K562 (cell line): ENCODE results near the gene CHERP. TPM values are rescaled to one million over a fixed set of nuclear protein-coding genes. Genes with fewer than 3 reads are reported as not detected.

Source experiments
- CBX1 ChIP-seq: sonication (generic); IDR thresholded peaks from 2 replicates; pipeline ENCODE4 v1.6.1; 2016; ENCODE audit warnings: antibody characterized with exemption, low read depth, mild to moderate bottlenecking
- CXXC5 ChIP-seq: fragments of 250-450 bp; sonication (Bioruptor Pico); IDR thresholded peaks from 2 replicates; pipeline ENCODE4 v1.8.0; 2022; ENCODE audit warnings: inconsistent platforms, mild to moderate bottlenecking, moderate library complexity
- DMBX1 ChIP-seq: fragments of 250-450 bp; sonication (Bioruptor Pico); IDR thresholded peaks from 2 replicates; pipeline ENCODE4 v1.8.0; 2022; ENCODE audit warnings: inconsistent platforms, mild to moderate bottlenecking, moderate library complexity, borderline replicate concordance
- GABPB2 ChIP-seq: fragments of 250-450 bp; sonication (Bioruptor Pico); conservative IDR thresholded peaks from 2 replicates; pipeline ENCODE4 v1.5.1; 2021; ENCODE audit warnings: mild to moderate bottlenecking
- KLF10 ChIP-seq: fragments of 250-450 bp; sonication (Bioruptor Pico); IDR thresholded peaks from 2 replicates; pipeline ENCODE4 v1.6.1; 2021; ENCODE audit warnings: matching md5 sums
- MAZ ChIP-seq, 2 experiments: fragments of 450-650 bp in 1 of 2; sonication (generic) in 1 of 2; formaldehyde crosslinking; IDR thresholded peaks in 1 of 2; conservative IDR thresholded peaks in 1 of 2; 2 replicates each; pipeline versions ENCODE4 v1.4.0 to v1.5.0; 2020; ENCODE audit warnings: mild to moderate bottlenecking in 1 of 2, missing genetic modification reagents in 1 of 2
- MECOM ChIP-seq: fragments of 250-450 bp; sonication (Bioruptor Pico); IDR thresholded peaks from 2 replicates; pipeline ENCODE4 v1.8.0; 2022; ENCODE audit warnings: inconsistent platforms
- MEIS2 ChIP-seq: fragments of 450-650 bp; IDR thresholded peaks from 2 replicates; pipeline ENCODE4 v1.6.1; 2014; ENCODE audit warnings: mild to moderate bottlenecking; ENCODE audit not compliant: partially characterized antibody
- NR2C1 ChIP-seq, 2 experiments: fragments of 450-650 bp; IDR thresholded peaks; 2 replicates each; pipeline ENCODE4 v1.6.1; 2017; ENCODE audit warnings: mild to moderate bottlenecking in 2 of 2, antibody characterized with exemption in 1 of 2, inconsistent platforms in 1 of 2, missing compliant biosample characterization in 1 of 2, missing genetic modification characterization in 1 of 2
- PBX2 ChIP-seq, 2 experiments: IDR thresholded peaks in 1 of 2; conservative IDR thresholded peaks in 1 of 2; 2 replicates each; pipeline ENCODE4 v1.6.1; 2016; ENCODE audit warnings: low read depth in 2 of 2, mild to moderate bottlenecking in 1 of 2, missing compliant biosample characterization in 1 of 2, missing genetic modification characterization in 1 of 2, moderate library complexity in 1 of 2
- PTTG1 ChIP-seq: fragments of 450-650 bp; IDR thresholded peaks from 2 replicates; pipeline ENCODE4 v1.6.1; 2016; ENCODE audit warnings: low read depth, mild to moderate bottlenecking, missing genetic modification characterization, missing compliant biosample characterization
- RBM39 ChIP-seq: fragments of 200-400 bp; formaldehyde crosslinking; optimal IDR thresholded peaks from 2 replicates; pipeline ENCODE3; 2018; ENCODE audit warnings: low read depth, low read length
- SMAD4 ChIP-seq: fragments of 250-450 bp; sonication (Bioruptor Pico); conservative IDR thresholded peaks from 2 replicates; pipeline ENCODE4 v1.8.0; 2021; ENCODE audit warnings: inconsistent platforms, mild to moderate bottlenecking, moderate library complexity
- SNIP1 ChIP-seq: fragments of 450-650 bp; IDR thresholded peaks from 2 replicates; pipeline ENCODE4 v1.7.1; 2017; ENCODE audit warnings: low read depth, mild to moderate bottlenecking
- TCFL5 ChIP-seq: fragments of 250-450 bp; sonication (Bioruptor Pico); conservative IDR thresholded peaks from 2 replicates; pipeline ENCODE4 v1.6.1; 2021; ENCODE audit warnings: mild to moderate bottlenecking, moderate library complexity, matching md5 sums
- TEAD1 ChIP-seq, 2 experiments: fragments of 450-650 bp in 1 of 2; sonication (generic) in 1 of 2; formaldehyde crosslinking; IDR thresholded peaks; 2 replicates each; pipeline versions ENCODE4 v1.4.0 to v1.8.0; 2020 to 2022; ENCODE audit warnings: mild to moderate bottlenecking in 2 of 2, missing genetic modification reagents in 1 of 2
- ZBTB9 ChIP-seq: fragments of 450-650 bp; formaldehyde crosslinking; IDR thresholded peaks from 2 replicates; pipeline ENCODE4 v1.4.0; 2020; ENCODE audit warnings: mild to moderate bottlenecking, moderate library complexity
- ZFP91 ChIP-seq: sonication (generic); formaldehyde crosslinking; IDR thresholded peaks from 2 replicates; pipeline ENCODE4 v1.8.0; 2022; ENCODE audit warnings: mild to moderate bottlenecking, missing genetic modification reagents
- ZNF583 ChIP-seq: fragments of 250-450 bp; sonication (Bioruptor Pico); IDR thresholded peaks from 2 replicates; pipeline ENCODE4 v1.4.0; 2020
- ZNF699 ChIP-seq: fragments of 250-450 bp; sonication (Bioruptor Pico); IDR thresholded peaks from 2 replicates; pipeline ENCODE4 v1.8.0; 2021; ENCODE audit warnings: mild to moderate bottlenecking, moderate library complexity; ENCODE audit not compliant: insufficient replicate concordance
- polyA plus RNA-seq, 8 experiments: library from polyadenylated mRNA; depleted of rRNA in 4 of 8; stranded (reverse) in 5 of 8; unstranded in 3 of 8; fragments of >200 nt; fragmentation: Nextera tagmentation in 2 of 8; fragmentation: Illumina TruSeq in 1 of 8; extraction: Ambion mirVana in 2 of 8; extraction: Trizol in 1 of 8; gene quantifications; 2 replicates each; pipeline versions ENCODE4 v1.2.1 to v1.2.3, GENCODE V29; 2011 to 2014; ENCODE audit warnings: inconsistent platforms in 1 of 8, missing spikeins in 1 of 8
- total RNA-seq, 7 experiments: library from RNA; depleted of rRNA in 6 of 7; stranded (reverse); fragments of >200 nt in 6 of 7; fragmentation: Illumina TruSeq in 2 of 7; extraction: Trizol in 2 of 7; gene quantifications; 2 replicates each; pipeline versions ENCODE4 v1.2.1 to v1.2.3, GENCODE V29; 2011 to 2021; ENCODE audit warnings: low replicate concordance in 1 of 7

The CHERP gene
- total and polyA plus RNA-seq, 9 of the 15 experiments (the other 6 are each of a cell fraction or from before 2014, with no cell fraction given): 0.60 to 85.1 (median 7.8) TPM

GRCh38 chr19:16476401-16476800, 65.8 kb downstream of the CHERP start (continued):
- no peak for TF ChIP-seq PBX2 (CRISPR knock-in tag; IDR thresholded peaks at IDR 0.05; ENCODE audit: low read depth)
- 0 out of 2 replicates have a peak, but pooled peaks have one; percentile 33 for TF ChIP-seq PBX2 (tag; conservative IDR thresholded peaks at IDR 0.05; ENCODE audit: low read depth)
- TF ChIP-seq MAZ (CRISPR knock-in tag; conservative IDR thresholded peaks at IDR 0.05 in 1 of 2, IDR thresholded peaks at IDR 0.05 in 1 of 2): peak in 1 of 2 experiments; percentile 45; a peak in 1 of 4 replicates
- TF ChIP-seq KLF10: no peak
- TF ChIP-seq CXXC5 (CRISPR knock-in tag): 0 out of 2 replicates have a peak, but pooled peaks have one; percentile 14
- TF ChIP-seq TEAD1 (CRISPR knock-in tag; IDR thresholded peaks at IDR 0.05): peak in 1 of 2 experiments; percentile 60; a peak in 1 of 4 replicates
- no peak for TF ChIP-seq CBX1
- no peak for TF ChIP-seq SNIP1
- no peak for TF ChIP-seq RBM39
- TF ChIP-seq GABPB2 (CRISPR knock-in tag): no peak
- TF ChIP-seq NR2C1 (IDR thresholded peaks at IDR 0.05): no peak
- peak; percentile 57; the same call in 1 of the 2 replicates for TF ChIP-seq NR2C1 (tag; IDR thresholded peaks at IDR 0.05)
- no peak for TF ChIP-seq ZFP91
- TF ChIP-seq SMAD4 (CRISPR knock-in tag): peak; percentile 60
- TF ChIP-seq DMBX1 (CRISPR knock-in tag): 0 out of 2 replicates have a peak, but pooled peaks have one; percentile 62
- TF ChIP-seq TCFL5 (CRISPR knock-in tag): peak; percentile 73; the same call in 1 of the 2 replicates
- 0 out of 2 replicates have a peak, but pooled peaks have one; percentile 23 for TF ChIP-seq PTTG1
- TF ChIP-seq ZNF699: no peak
- TF ChIP-seq MEIS2: peak; percentile 44
- TF ChIP-seq MECOM (CRISPR knock-in tag): no peak
- TF ChIP-seq ZBTB9 (CRISPR knock-in tag): no peak
- TF ChIP-seq ZNF583 (CRISPR knock-in tag): peak; percentile 50; the same call in 1 of the 2 replicates
